ENCODE measurements around the gene NHS.

Gene NHS

GRCh38 chrX:17595456-17596035 is 220.5 kb downstream of the NHS start:
- DNase-seq = no peak

DNA sequence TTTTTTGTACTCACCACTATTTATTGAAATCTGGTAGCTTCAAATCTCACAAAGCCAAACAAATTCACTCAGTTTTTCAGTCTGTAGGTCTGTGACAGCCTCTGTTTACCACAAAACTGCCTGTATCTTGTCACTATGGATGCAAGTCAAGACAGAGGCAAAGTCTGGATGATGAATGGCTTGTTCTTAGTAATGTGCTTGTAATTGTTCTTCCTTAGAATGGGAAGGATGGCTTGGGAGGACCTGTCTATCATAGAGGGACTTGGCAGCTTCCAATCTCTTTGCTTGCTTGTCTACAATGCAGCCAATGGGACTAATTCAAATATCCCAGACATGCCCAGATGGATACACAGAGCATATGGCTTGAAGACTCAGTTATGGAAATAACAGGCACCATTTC is 221.1 kb downstream of the NHS start:
- peak in 1 of 2 experiments; percentile 5 for DNase-seq

DNA sequence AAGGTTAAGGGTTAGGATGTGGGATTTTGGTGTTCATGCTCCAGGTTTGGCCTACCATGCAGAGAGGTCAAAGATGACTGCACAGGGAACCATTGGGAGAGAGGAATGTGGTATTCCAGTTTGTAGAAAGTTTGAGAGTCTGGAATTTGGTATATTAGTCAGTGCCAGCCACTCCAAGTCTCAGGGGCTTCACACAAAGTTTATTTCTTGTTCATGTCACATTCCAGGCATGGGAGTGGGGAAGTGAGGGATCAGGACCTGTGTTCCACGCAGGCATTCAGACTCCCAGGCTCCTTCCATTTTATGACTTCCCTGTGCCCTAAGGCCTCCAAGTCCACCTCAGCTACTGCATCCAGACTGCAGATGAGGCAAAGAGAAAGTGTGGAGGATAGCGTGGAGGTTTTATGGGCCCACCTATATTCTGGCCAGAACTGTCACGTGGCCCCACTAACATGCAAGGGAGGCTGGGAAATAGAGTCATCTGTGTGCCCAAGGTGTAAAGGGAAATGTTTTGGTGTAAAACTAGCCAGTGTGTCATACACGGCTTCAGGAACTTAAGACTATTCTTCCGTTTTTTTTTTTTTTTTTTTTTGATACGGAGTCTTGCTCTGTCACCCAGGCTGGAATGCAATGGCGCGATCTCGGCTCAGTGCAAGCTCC is 221.7 kb downstream of the NHS start:
- no peak for DNase-seq

GRCh38 chrX:17597327-17597726 is 222.3 kb downstream of the NHS start:
- DNase-seq = no peak

GRCh38 chrX:17597836-17598439 is 222.9 kb downstream of the NHS start:
- peak; percentile 45 to 86 for DNase-seq

DNA sequence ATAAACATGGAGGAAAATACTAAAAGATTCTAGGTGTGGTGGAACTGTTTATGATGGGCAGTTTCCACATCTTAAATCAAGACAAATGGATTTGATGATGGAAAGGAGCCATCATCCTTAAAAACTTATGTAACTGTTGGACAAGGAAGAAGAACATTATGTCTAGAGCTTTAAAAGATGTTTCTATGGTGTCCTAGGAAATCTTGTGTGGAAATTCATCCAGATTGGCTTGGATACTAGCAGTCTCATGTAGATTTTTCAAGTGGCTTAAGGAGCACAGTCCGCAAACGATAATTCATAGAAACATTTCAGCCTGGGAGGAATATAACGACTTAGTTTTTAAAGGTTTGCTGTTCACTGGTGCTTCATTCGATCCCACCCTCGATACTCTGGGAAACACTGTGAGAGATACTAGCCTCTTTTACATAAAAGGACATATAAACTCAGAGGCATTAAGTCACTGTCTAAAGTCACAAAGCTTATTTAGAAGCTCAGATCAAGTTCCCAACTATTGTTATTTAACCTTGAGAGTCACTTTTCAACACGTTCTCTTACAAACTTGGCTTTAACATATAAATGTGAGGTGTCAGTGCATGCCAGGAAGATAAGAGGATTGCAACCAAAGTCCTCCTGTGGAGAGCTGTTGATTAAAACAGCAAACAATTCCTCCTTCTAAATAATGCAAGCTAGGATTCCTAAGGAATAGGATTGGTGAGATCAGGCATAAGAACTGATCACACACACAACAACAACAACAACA is 226.6 kb downstream of the NHS start:
- DNase-seq = no peak

GRCh38 chrX:17602245-17602644 is 227.2 kb downstream of the NHS start:
- no peak for DNase-seq

DNA sequence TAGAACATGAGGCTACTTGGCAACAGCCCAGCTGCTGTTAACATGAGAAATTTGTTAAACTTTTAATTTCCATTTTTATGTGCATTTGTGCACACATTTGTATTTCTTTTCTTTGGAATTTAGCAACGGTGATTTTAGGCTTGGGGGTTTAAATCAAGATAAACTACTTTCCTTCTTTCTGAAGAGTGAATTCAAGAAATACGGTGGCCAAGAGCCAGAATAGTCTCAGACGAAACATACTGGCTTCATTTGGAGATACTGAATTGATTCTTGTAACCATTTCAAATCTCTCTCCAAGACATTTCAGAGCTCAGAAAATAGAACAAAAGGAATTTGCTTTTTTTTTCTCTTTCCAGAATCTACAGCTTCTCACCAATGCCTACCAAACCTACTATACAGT is 228.2 kb downstream of the NHS start:
- DNase-seq = no peak

DNA sequence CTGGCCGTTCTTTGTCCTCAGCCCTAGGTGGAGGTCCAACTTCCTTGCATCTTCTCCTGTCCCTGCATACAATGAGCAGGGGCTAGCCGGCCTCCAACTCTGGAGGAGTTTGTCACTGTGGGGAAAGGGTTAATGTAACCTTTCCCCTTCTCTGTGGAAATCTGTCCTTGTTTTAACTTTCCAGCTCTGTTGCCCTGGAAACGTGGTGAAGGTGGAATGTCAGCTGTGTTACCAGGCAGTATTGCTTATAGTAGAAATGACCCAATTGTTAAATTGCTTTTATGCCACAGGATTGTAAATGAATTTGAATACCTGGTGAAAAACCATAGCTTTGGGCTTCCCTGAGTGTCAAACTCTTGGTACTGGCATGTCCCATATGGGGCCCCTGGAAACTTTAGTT is 230.7 kb downstream of the NHS start:
- DNase-seq = no peak

DNA sequence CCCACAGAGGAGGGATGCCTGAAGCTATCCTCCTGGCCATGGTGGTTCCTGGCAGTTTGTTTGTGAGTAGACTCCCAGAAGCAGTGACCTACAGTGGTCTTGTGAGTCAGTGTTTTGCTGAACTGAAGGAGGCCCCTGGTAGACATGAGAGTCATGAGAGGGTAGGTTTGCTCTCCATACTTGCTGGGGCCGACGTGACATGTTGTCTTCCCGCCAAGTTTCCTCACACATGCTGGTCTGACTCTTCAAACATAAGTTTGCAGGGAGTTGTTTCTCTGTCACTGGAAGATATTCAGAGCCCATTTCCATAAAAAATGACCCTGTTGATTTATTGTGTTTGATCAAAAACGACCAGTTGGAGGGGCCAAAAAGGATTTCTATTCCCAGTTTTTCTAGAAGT is 231.2 kb downstream of the NHS start:
- DNase-seq = no peak

DNA sequence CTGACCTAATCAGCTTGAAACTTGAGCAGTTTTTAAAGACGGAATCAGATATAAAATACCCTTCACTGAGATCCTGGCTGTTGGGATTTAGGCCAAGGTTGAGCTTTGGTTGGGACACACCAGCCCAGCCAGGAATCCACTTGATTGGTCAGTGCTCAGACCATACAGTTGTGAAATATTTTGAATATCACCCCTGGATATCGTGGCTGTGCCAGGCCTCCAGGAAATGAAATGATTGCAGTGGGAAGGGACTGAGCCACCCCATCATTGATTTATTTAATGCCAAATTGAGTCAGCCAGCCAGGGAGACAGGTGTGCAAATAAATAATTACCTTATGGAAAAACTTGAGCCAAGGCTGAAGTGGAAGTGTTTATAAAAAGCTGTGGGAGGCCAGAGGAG is 233.9 kb downstream of the NHS start:
- no peak for DNase-seq

- DNase-seq = no peak
These were observed 235.8 kb downstream of the NHS start for GRCh38 chrX:17610788-17611187.

GRCh38 chrX:17613979-17614588 is 239.1 kb downstream of the NHS start:
- DNase-seq = no peak

- no peak for DNase-seq
These were observed 241.9 kb downstream of the NHS start for GRCh38 chrX:17616936-17617335.

- peak in 1 of 2 experiments; percentile 63 for DNase-seq
These were observed 242.8 kb downstream of the NHS start for GRCh38 chrX:17617806-17618205.

GRCh38 chrX:17621566-17622270 is 246.7 kb downstream of the NHS start:
- DNase-seq = no peak

DNA sequence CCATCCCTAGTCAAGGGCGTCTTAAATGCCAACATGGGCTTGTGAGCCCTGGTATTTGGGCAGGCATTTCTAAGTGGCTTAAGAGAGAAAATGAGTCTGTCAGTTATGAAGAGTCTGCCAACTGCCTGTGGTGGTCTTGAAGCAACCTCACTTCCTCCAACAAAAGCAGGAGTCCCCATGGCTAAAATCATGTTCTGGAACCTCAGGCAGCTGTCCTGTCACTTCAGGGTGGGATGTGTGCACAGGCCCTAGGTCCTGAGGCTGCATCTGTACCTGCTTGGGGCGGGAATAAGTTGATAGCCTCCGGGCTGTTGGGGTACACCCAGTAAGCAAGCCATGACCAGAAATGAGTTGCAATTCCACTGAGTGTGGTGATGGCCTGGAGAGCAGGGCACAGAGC is 247.3 kb downstream of the NHS start:
- DNase-seq = no peak

GRCh38 chrX:17623750-17624149 is 248.8 kb downstream of the NHS start:
- no peak for DNase-seq

DNA sequence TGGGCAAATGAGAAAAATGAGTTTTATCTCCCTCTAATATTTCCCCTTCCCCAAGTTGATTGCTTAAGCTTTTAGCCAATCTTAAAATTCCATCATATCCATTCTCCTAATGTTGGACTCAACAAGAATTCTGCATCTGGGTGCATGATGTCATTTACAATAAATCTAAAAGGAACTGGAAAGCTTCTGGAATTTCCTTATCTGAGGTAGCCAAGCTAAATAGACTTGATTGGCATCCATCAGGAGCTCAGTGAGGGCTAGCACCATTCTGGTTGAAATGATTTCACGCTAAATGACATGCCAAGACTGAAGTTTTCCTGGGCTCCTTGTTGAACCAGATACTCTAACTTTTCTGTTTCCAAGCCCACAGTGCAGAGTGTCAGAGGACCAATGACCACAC is 252.0 kb downstream of the NHS start:
- no peak for DNase-seq

- DNase-seq = no peak
These were observed 254.0 kb downstream of the NHS start for GRCh38 chrX:17628976-17629375.

DNA sequence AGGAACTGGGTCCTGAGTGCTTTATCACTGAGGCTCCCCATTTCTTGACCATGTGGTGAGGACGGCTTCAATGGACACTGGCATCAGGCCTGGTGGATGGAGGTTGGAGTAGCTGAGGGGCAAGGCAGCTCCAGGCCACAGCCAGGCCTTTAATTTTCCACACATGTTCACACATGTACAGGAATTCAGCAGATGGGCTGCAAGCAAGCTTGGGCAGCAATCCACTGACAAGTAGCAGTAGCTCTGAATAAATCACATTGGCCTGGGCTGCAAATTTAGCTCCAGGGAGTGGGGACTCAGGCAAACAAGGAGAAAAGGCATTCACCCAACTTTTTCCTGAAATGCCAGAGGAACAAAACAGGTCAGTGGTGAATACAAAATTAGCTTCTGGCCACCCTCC is 254.5 kb downstream of the NHS start:
- DNase-seq = no peak

- DNase-seq = no peak
These were observed 256.6 kb downstream of the NHS start for GRCh38 chrX:17631647-17632046.

GRCh38 chrX:17632942-17633341 is 257.9 kb downstream of the NHS start:
- DNase-seq = no peak

Data from NCI-H446 (cell line).